ENCODE results near the gene ABCG5.

Gene ABCG5

DNA sequence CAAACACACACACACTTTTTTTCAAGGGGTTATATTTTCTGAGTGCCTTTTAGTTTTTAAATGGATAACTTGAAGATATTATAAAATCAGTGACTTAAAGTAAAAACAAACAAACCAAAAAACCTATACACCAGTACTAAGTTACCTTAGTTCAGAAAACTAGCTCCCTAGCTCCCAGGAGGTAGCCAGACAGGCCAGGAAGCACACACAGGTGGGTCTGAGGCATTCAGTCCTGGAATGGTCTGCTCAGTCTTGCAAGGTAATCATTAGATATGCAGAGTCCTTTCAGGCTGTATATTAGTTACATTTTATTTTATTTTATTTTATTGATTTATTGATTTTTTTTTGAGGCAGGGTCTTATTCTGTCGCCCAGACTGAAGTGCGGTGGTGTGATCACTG lies 75.5 kb downstream of the ABCG5 start:
- no peak for TF ChIP-seq FEZF1 (tag by site-specific recombination; IDR thresholded peaks at IDR 0.05)
- no peak for TF ChIP-seq ZNF555 (tag by site-specific recombination; conservative IDR thresholded peaks at IDR 0.05)
- TF ChIP-seq ZNF37A (tag by site-specific recombination; IDR thresholded peaks at IDR 0.05) = no peak
- TF ChIP-seq ZNF423 (tag by site-specific recombination; IDR thresholded peaks at IDR 0.05) = no peak
- TF ChIP-seq SP3 (tag by site-specific recombination; IDR thresholded peaks at IDR 0.05) = no peak
- no peak for TF ChIP-seq ZNF214 (tag by site-specific recombination; IDR thresholded peaks at IDR 0.05; ENCODE audit: borderline replicate concordance)
- no peak for TF ChIP-seq SETDB1 (IDR thresholded peaks at IDR 0.05; ENCODE audit: insufficient read length, low read length)
- no peak for TF ChIP-seq ZBTB48 (tag by site-specific recombination; IDR thresholded peaks at IDR 0.05)
- no peak for TF ChIP-seq ZNF521 (tag by site-specific recombination; IDR thresholded peaks at IDR 0.05)
- no peak for TF ChIP-seq ZBTB7A (tag by site-specific recombination; IDR thresholded peaks at IDR 0.05; ENCODE audit: low read depth)
- no peak for TF ChIP-seq MZF1 (tag by site-specific recombination; IDR thresholded peaks at IDR 0.05; ENCODE audit: borderline replicate concordance)
- TF ChIP-seq ZNF24 (tag by site-specific recombination; IDR thresholded peaks at IDR 0.05) = no peak
- TF ChIP-seq GLIS1 (tag by site-specific recombination; IDR thresholded peaks at IDR 0.05) = no peak
- no peak for TF ChIP-seq ZSCAN30 (tag by site-specific recombination; IDR thresholded peaks at IDR 0.05)
- TF ChIP-seq, protein P1, sequence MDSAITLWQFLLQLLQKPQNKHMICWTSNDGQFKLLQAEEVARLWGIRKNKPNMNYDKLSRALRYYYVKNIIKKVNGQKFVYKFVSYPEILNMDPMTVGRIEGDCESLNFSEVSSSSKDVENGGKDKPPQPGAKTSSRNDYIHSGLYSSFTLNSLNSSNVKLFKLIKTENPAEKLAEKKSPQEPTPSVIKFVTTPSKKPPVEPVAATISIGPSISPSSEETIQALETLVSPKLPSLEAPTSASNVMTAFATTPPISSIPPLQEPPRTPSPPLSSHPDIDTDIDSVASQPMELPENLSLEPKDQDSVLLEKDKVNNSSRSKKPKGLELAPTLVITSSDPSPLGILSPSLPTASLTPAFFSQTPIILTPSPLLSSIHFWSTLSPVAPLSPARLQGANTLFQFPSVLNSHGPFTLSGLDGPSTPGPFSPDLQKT (IDR thresholded peaks at IDR 0.05; ENCODE audit: borderline replicate concordance, low read depth, low read length) = no peak
- TF ChIP-seq MYNN (tag by site-specific recombination; IDR thresholded peaks at IDR 0.05; ENCODE audit: borderline replicate concordance) = no peak
- TF ChIP-seq ZNF76 (tag by site-specific recombination; IDR thresholded peaks at IDR 0.05; ENCODE audit: borderline replicate concordance, low read depth) = no peak
- no peak for TF ChIP-seq KLF8 (tag by site-specific recombination; IDR thresholded peaks at IDR 0.05)
- TF ChIP-seq KLF10 (tag by site-specific recombination; IDR thresholded peaks at IDR 0.05) = no peak
- TF ChIP-seq ZNF530 (tag by site-specific recombination; IDR thresholded peaks at IDR 0.05; ENCODE audit: low read depth) = no peak
- CTCF ChIA-PET = interaction anchor here (0.6 kb wide), 1 partner anchor 316 kb away, joined by 4 read pairs; no protein-coding TSS in a partner anchor
- no peaks in the 10 kb centered on the region for H3K4me1 ChIP-seq (ENCODE audit: control insufficient read depth, insufficient read depth, low read length)
- H3K36me3 ChIP-seq (ENCODE audit: control insufficient read depth in 2 of 2, insufficient read depth in 1 of 2, low read length in 2 of 2) = peaks cover 2 to 12% of the 10 kb centered on the region in 2 experiments; a peak in 2 of 3 replicates
- POLR2A ChIA-PET = no interaction called here
- no peaks in the 10 kb centered on the region for H3K9me3 ChIP-seq (ENCODE audit: control insufficient read depth, insufficient read depth, low read depth, low read length)
- H3K27ac ChIP-seq (ENCODE audit: extremely low read depth, low read depth, low read length) = no peak overlapping the region
- no peak overlapping the region for H3K4me3 ChIP-seq (ENCODE audit: low read depth, low read length)
